H1 (cell line): ENCODE measurements around the gene PDSS1. TPM values are rescaled to one million over a fixed set of nuclear protein-coding genes. Genes with fewer than 3 reads are reported as not detected.
A peak's percentile ranks its signal among the peaks of the same experiment; 100 is the strongest.

Experiments used
- CTCF ChIA-PET: fragments of 300-600 bp; sonication (Branson Sonifier 250); formaldehyde crosslinking; loops from one replicate; lab custom pipeline; 2021; ENCODE audit not compliant: partially characterized antibody; lab: Charles Lee
- POLR2A ChIA-PET: fragments of 300-600 bp; sonication (Branson Sonifier 250); formaldehyde crosslinking; loops from one replicate; lab custom pipeline; 2021; ENCODE audit warnings: inconsistent platforms; ENCODE audit not compliant: partially characterized antibody; lab: Charles Lee
- DNase-seq, 2 experiments: peaks; one replicate each; pipeline versions ENCODE4 v3.0.0 to v3.0.0-alpha.2; 2010 to 2022; ENCODE audit warnings: low spot score in 2 of 2, low read depth in 1 of 2, mixed read lengths in 1 of 2
- FAIRE-seq: peaks from 2 replicates; lab custom pipeline; 2011; peaks lifted over from hg19 to GRCh38; lab: Jason Lieb, UNC
- H2AFZ ChIP-seq: 2 replicates; pipeline ENCODE4 v1.8.1; 2012; ENCODE audit warnings: low read length, inconsistent platforms
- H2AK5ac ChIP-seq: 2 replicates; pipeline ENCODE4 v1.6.1; 2013; ENCODE audit warnings: low read depth, low read length
- H2BK120ac ChIP-seq: replicated peaks from 2 replicates; pipeline ENCODE3; 2013; ENCODE audit warnings: low read depth, low read length, inconsistent platforms
- H2BK12ac ChIP-seq: 2 replicates; pipeline ENCODE4 v1.6.1; 2013; ENCODE audit warnings: low read depth, low read length
- H2BK15ac ChIP-seq: 2 replicates; pipeline ENCODE4 v1.6.1; 2013; ENCODE audit warnings: low read length
- H2BK20ac ChIP-seq: 2 replicates; pipeline ENCODE4 v1.6.1; 2013; ENCODE audit warnings: low read length
- H2BK5ac ChIP-seq: 2 replicates; pipeline ENCODE4 v1.6.1; 2013; ENCODE audit warnings: low read depth, low read length
- H3K14ac ChIP-seq: 2 replicates; pipeline ENCODE4 v1.6.1; 2013; ENCODE audit warnings: inconsistent platforms; ENCODE audit not compliant: insufficient read length
- H3K18ac ChIP-seq: 2 replicates; pipeline ENCODE4 v1.6.1; 2013; ENCODE audit warnings: low read length; ENCODE audit errors: extremely low read depth
- H3K23ac ChIP-seq: 2 replicates; pipeline ENCODE4 v1.6.1; 2013; ENCODE audit warnings: inconsistent platforms; ENCODE audit not compliant: insufficient read length
- H3K23me2 ChIP-seq: 2 replicates; pipeline ENCODE4 v1.6.1; 2013; ENCODE audit warnings: low read depth, low read length
- H3K27ac ChIP-seq: 2 replicates; pipeline ENCODE4 v1.6.1; 2011; ENCODE audit warnings: low read depth, low read length, inconsistent platforms
- H3K27me3 ChIP-seq, 4 experiments: replicated peaks in 1 of 4; 1 replicate in 1 of 4; 2 replicates in 3 of 4; pipeline versions ENCODE4 v1.6.1 to v1.8.1; 2011 to 2013; ENCODE audit warnings: low read length in 3 of 4, mild to moderate bottlenecking in 3 of 4, inconsistent platforms in 2 of 4, mixed read lengths in 2 of 4, moderate library complexity in 1 of 4; ENCODE audit not compliant: control insufficient read depth in 3 of 4, insufficient read depth in 3 of 4; ENCODE audit errors: extremely low read depth in 1 of 4
- H3K36me3 ChIP-seq, 4 experiments: 2 replicates each; pipeline versions ENCODE4 v1.6.1 to v1.8.1; 2011 to 2013; ENCODE audit warnings: mild to moderate bottlenecking in 4 of 4, low read length in 3 of 4, moderate library complexity in 2 of 4, control low read depth in 1 of 4, inconsistent platforms in 1 of 4; ENCODE audit not compliant: insufficient read depth in 4 of 4, control insufficient read depth in 2 of 4
- H3K4ac ChIP-seq: replicated peaks from 2 replicates; pipeline ENCODE3; 2013; ENCODE audit warnings: low read length, low read depth, mixed read lengths, inconsistent platforms; ENCODE audit not compliant: insufficient read length
- H3K4me1 ChIP-seq, 4 experiments: replicated peaks in 1 of 4; 1 replicate in 1 of 4; 2 replicates in 3 of 4; pipeline versions ENCODE4 v1.6.1 to v1.8.1; 2011 to 2013; ENCODE audit warnings: low read length in 3 of 4, inconsistent platforms in 2 of 4, mixed read lengths in 1 of 4; ENCODE audit not compliant: insufficient read depth in 4 of 4, control insufficient read depth in 3 of 4
- H3K4me2 ChIP-seq, 2 experiments: 2 replicates each; pipeline versions ENCODE4 v1.6.1 to v1.8.1; 2011 to 2013; ENCODE audit warnings: low read depth in 2 of 2, low read length in 2 of 2, control low read depth in 1 of 2, inconsistent platforms in 1 of 2, mild to moderate bottlenecking in 1 of 2; ENCODE audit not compliant: insufficient read depth in 1 of 2
- H3K4me3 ChIP-seq, 4 experiments: fragments of 200-600, 300-600 bp in 1 of 4; sonication (generic), shearing (Covaris generic), sonication (Bioruptor Twin) in 1 of 4; 2 replicates each; pipeline versions ENCODE4 v1.5.1 to v1.8.1; 2011 to 2016; ENCODE audit warnings: low read length in 4 of 4, low read depth in 3 of 4, control low read depth in 2 of 4, inconsistent platforms in 2 of 4, mild to moderate bottlenecking in 2 of 4, mixed read lengths in 1 of 4, moderate library complexity in 1 of 4; ENCODE audit not compliant: insufficient read depth in 2 of 4; ENCODE audit errors: extremely low read depth in 1 of 4
- H3K56ac ChIP-seq: replicated peaks from 2 replicates; pipeline ENCODE3; 2013; ENCODE audit warnings: low read depth, mild to moderate bottlenecking, mixed read lengths, low read length, inconsistent platforms; ENCODE audit not compliant: insufficient read length
- H3K79me1 ChIP-seq: 2 replicates; pipeline ENCODE4 v1.6.1; 2013; ENCODE audit warnings: low read depth, low read length, control low read depth
- H3K79me2 ChIP-seq, 2 experiments: 2 replicates each; pipeline versions ENCODE4 v1.6.1 to v1.8.1; 2012 to 2013; ENCODE audit warnings: low read length in 2 of 2, mild to moderate bottlenecking in 2 of 2, inconsistent platforms in 1 of 2; ENCODE audit not compliant: insufficient read depth in 2 of 2, control insufficient read depth in 1 of 2
- H3K9ac ChIP-seq, 4 experiments: replicated peaks in 1 of 4; 1 replicate in 1 of 4; 2 replicates in 3 of 4; pipeline versions ENCODE4 v1.6.1 to v1.8.1; 2011 to 2013; ENCODE audit warnings: low read depth in 3 of 4, low read length in 3 of 4, control low read depth in 2 of 4, mild to moderate bottlenecking in 2 of 4, moderate library complexity in 2 of 4, inconsistent platforms in 1 of 4; ENCODE audit errors: extremely low read depth in 1 of 4
- H3K9me3 ChIP-seq, 2 experiments: 2 replicates each; pipeline versions ENCODE4 v1.6.1 to v1.8.1; 2012 to 2013; ENCODE audit warnings: mild to moderate bottlenecking in 2 of 2, moderate library complexity in 2 of 2, control low read depth in 1 of 2, inconsistent platforms in 1 of 2, low read depth in 1 of 2, low read length in 1 of 2, mixed read lengths in 1 of 2; ENCODE audit not compliant: insufficient read depth in 2 of 2
- H4K20me1 ChIP-seq, 2 experiments: replicated peaks in 1 of 2; 2 replicates each; pipeline versions ENCODE3 to v1.8.1; 2011 to 2013; ENCODE audit warnings: inconsistent platforms in 2 of 2, low read length in 2 of 2, mild to moderate bottlenecking in 1 of 2; ENCODE audit not compliant: insufficient read depth in 2 of 2, control insufficient read depth in 1 of 2
- H4K5ac ChIP-seq: 2 replicates; pipeline ENCODE4 v1.6.1; 2013; ENCODE audit warnings: low read length, low read depth, mixed read lengths, inconsistent platforms; ENCODE audit not compliant: insufficient read length
- H4K8ac ChIP-seq: 2 replicates; pipeline ENCODE4 v1.8.0; 2013; ENCODE audit warnings: mild to moderate bottlenecking, moderate library complexity, low read length, inconsistent platforms; ENCODE audit not compliant: insufficient read depth; ENCODE audit errors: extremely low read depth
- H4K91ac ChIP-seq: replicated peaks from 2 replicates; pipeline ENCODE3; 2013; ENCODE audit warnings: low read length, mixed read lengths, inconsistent platforms; ENCODE audit not compliant: insufficient read length
- CBX5 ChIP-seq: fragments of 300-800, 300-1000 bp; sonication (generic); IDR thresholded peaks from 2 replicates; pipeline ENCODE4 v1.7.1; 2016; ENCODE audit warnings: antibody characterized with exemption, low read length, low read depth
- CHD2 ChIP-seq: IDR thresholded peaks from 2 replicates; pipeline ENCODE4 v1.6.1; 2012; ENCODE audit warnings: low read length, improper control_type of control experiment
- E2F6 ChIP-seq: IDR thresholded peaks from 2 replicates; pipeline ENCODE4 v1.6.1; 2012; ENCODE audit warnings: inconsistent platforms
- EZH2 ChIP-seq: fragments of 200-600 bp; sonication (generic); IDR thresholded peaks from 2 replicates; pipeline ENCODE4 v1.7.1; 2012; ENCODE audit warnings: low read depth, mild to moderate bottlenecking, moderate library complexity, low read length, inconsistent platforms; ENCODE audit not compliant: severe bottlenecking
- SP2 ChIP-seq: IDR thresholded peaks from 2 replicates; pipeline ENCODE4 v1.6.1; 2012; ENCODE audit warnings: mild to moderate bottlenecking, low read length, inconsistent platforms
- SP4 ChIP-seq: IDR thresholded peaks from 2 replicates; pipeline ENCODE4 v1.6.1; 2012; ENCODE audit warnings: low read length, inconsistent platforms
- SUZ12 ChIP-seq: fragments of 200-600 bp; sonication (generic); IDR thresholded peaks from 2 replicates; pipeline ENCODE4 v1.6.1; 2012; ENCODE audit warnings: mild to moderate bottlenecking, inconsistent platforms, low read length, moderate library complexity, mixed read lengths
- TAF7 ChIP-seq: optimal IDR thresholded peaks from 2 replicates; pipeline ENCODE3; 2011; ENCODE audit warnings: low read depth, mild to moderate bottlenecking, inconsistent platforms, low read length, moderate library complexity, borderline replicate concordance
- TCF12 ChIP-seq: IDR thresholded peaks from 2 replicates; pipeline ENCODE4 v1.6.1; 2011; ENCODE audit warnings: low read depth, mild to moderate bottlenecking, low read length
- USF2 ChIP-seq: IDR thresholded peaks from 2 replicates; pipeline ENCODE4 v1.6.1; 2011; ENCODE audit warnings: low read length, improper control_type of control experiment
- YY1 ChIP-seq: IDR thresholded peaks from 2 replicates; pipeline ENCODE4 v1.6.1; 2011; ENCODE audit warnings: low read depth, mild to moderate bottlenecking, low read length
- WGBS, 2 experiments: shearing (Covaris generic) in 1 of 2; methylation state at CpG; one replicate each; pipeline versions ENCODE4 v1.1.6 to v1.1.7; 2013 to 2015; ENCODE audit warnings: low lambda C conversion rate in 2 of 2, mixed read lengths in 2 of 2, inconsistent platforms in 1 of 2, low coverage in 1 of 2, missing lambda C conversion rate in 1 of 2; ENCODE audit not compliant: insufficient replicate concordance in 2 of 2, insufficient coverage in 1 of 2, insufficient read length in 1 of 2; ENCODE audit errors: extremely low coverage in 1 of 2, missing lambda C conversion rate in 1 of 2; 5-methylcytosine and 5-hydroxymethylcytosine counted together
- polyA plus RNA-seq, 7 experiments: library from polyadenylated mRNA; depleted of rRNA in 3 of 7; stranded (reverse) in 5 of 7; unstranded in 2 of 7; fragments of >200 nt in 5 of 7; fragments of 200-250 nt in 2 of 7; gene quantifications; 1 replicate in 5 of 7; 2 replicates in 1 of 7; 4 replicates in 1 of 7; pipeline versions ENCODE4 v1.2.1 to v1.2.3, GENCODE V29; 2011 to 2013; ENCODE audit warnings: missing spikeins in 2 of 7, mixed read lengths in 2 of 7
- total RNA-seq: library from RNA; stranded (reverse); fragmentation: NEBNext Ultra II Directional; extraction: Animal tissue kit (Norgen Biotek cat#: 25700); gene quantifications from 2 replicates; pipeline ENCODE4 v1.2.1, GENCODE V29; 2021

PDSS1 gene
- total and polyA plus RNA-seq, 2 of the 8 experiments (the other 6 are each of a cell fraction or from before 2014, with no cell fraction given): 21.3 to 26.0 TPM

- H4K5ac ChIP-seq: no peak overlapping the region
- CTCF ChIA-PET: no interaction called here
- peaks cover 8 to 57% of the 10 kb centered on the region in 2 experiments for H3K79me2 ChIP-seq
- no peak overlapping the region for H3K27ac ChIP-seq
- H3K4ac ChIP-seq: no peak overlapping the region
- POLR2A ChIA-PET: no interaction called here
- TF ChIP-seq CHD2 (no peak), SUZ12 (no peak), TAF7 (no peak), USF2 (no peak), EZH2 (no peak), CBX5 (no peak), E2F6 (no peak), SP4 (no peak), YY1 (no peak), TCF12 (no peak), SP2 (no peak)
- H3K9me3 ChIP-seq: no peaks in the 10 kb centered on the region
- peaks cover 0 to 9% (median 0%) of the 10 kb centered on the region in 4 experiments; a peak in 2 of 8 replicates for H3K36me3 ChIP-seq
- DNase-seq: no peak
- no peak overlapping the region for H4K91ac ChIP-seq
- H3K23ac ChIP-seq: no peak overlapping the region
- no peak overlapping the region for H4K8ac ChIP-seq
- 91% methylated on average over 7 of the region's 7 CpGs; no CpG with 5 or more reads in 1 of the 2 experiments for WGBS, 2 experiments
- H3K56ac ChIP-seq: no peak overlapping the region
- peaks cover 8% of the 10 kb centered on the region; the same call in 1 of the 2 replicates for H3K23me2 ChIP-seq
- H3K4me1 ChIP-seq: peaks cover 0 to 2% (median 1%) of the 10 kb centered on the region in 4 experiments; a peak in 2 of 7 replicates
- H3K14ac ChIP-seq: no peak overlapping the region
- no peak overlapping the region for H2BK120ac ChIP-seq
- H3K9ac ChIP-seq: no peak overlapping the region
- H2AFZ ChIP-seq: no peak overlapping the region
- no peak overlapping the region for H2BK20ac ChIP-seq
- no peak overlapping the region for H3K18ac ChIP-seq
- H3K79me1 ChIP-seq: peaks cover 10% of the 10 kb centered on the region
- peak overlapping the region in 1 of 2 experiments; percentile 93; a peak in 1 of 4 replicates for H3K4me2 ChIP-seq
- no peak overlapping the region for H2BK15ac ChIP-seq
- H3K4me3 ChIP-seq: no peak overlapping the region
- no peaks in the 10 kb centered on the region for H3K27me3 ChIP-seq
- no peak for FAIRE-seq
- H2BK12ac ChIP-seq: no peak overlapping the region
- H2BK5ac ChIP-seq: no peak overlapping the region
- no peaks in the 10 kb centered on the region for H4K20me1 ChIP-seq
- no peak overlapping the region for H2AK5ac ChIP-seq
Measured at GRCh38 chr10:26699631-26700030, 2.1 kb downstream of the PDSS1 start.
